IPS-18a (cell line): ENCODE results near the gene ARL13A.
"Not testable (repeated sequence)": the region's sequence is repeated elsewhere in the genome, so short reads cannot be mapped to it uniquely, and the experiment has no call there.

Experiments used
- H3K27ac ChIP-seq: one replicate; pipeline ENCODE4 v1.5.1; 2013; ENCODE audit warnings: low read length
- H3K27me3 ChIP-seq: one replicate; pipeline ENCODE4 v1.6.1; 2013; ENCODE audit warnings: mild to moderate bottlenecking, low read length; ENCODE audit not compliant: control insufficient read depth, insufficient read depth
- H3K36me3 ChIP-seq: one replicate; pipeline ENCODE4 v1.6.1; 2013; ENCODE audit warnings: low read depth, low read length; ENCODE audit not compliant: control insufficient read depth
- H3K4me1 ChIP-seq: one replicate; pipeline ENCODE4 v1.6.1; 2013; ENCODE audit warnings: low read depth, low read length; ENCODE audit not compliant: control insufficient read depth
- H3K4me3 ChIP-seq: one replicate; pipeline ENCODE4 v1.5.1; 2013; ENCODE audit warnings: low read length
- H3K9ac ChIP-seq: one replicate; pipeline ENCODE4 v1.6.1; 2013; ENCODE audit warnings: mild to moderate bottlenecking, low read length, moderate library complexity
- H3K9me3 ChIP-seq: one replicate; pipeline ENCODE4 v1.6.1; 2013; ENCODE audit warnings: low read depth, low read length; ENCODE audit not compliant: control insufficient read depth

ARL13A gene

GRCh38 chrX:100962811-100963210 lies 6.7 kb upstream of the ARL13A start:
- H3K4me3 ChIP-seq: no peak overlapping the region
- no peaks in the 10 kb centered on the region for H3K4me1 ChIP-seq
- no peak overlapping the region for H3K9ac ChIP-seq
- no peaks in the 10 kb centered on the region for H3K27me3 ChIP-seq
- no peaks in the 10 kb centered on the region for H3K9me3 ChIP-seq
- no peaks in the 10 kb centered on the region for H3K36me3 ChIP-seq
- H3K27ac ChIP-seq: no peak overlapping the region

GRCh38 chrX:100964362-100964761 lies 5.1 kb upstream of the ARL13A start:
- no peaks in the 10 kb centered on the region for H3K4me1 ChIP-seq
- no peaks in the 10 kb centered on the region for H3K36me3 ChIP-seq
- no peaks in the 10 kb centered on the region for H3K9me3 ChIP-seq
- no peaks in the 10 kb centered on the region for H3K27me3 ChIP-seq
- H3K9ac ChIP-seq: no peak overlapping the region
- H3K27ac ChIP-seq: no peak overlapping the region
- no peak overlapping the region for H3K4me3 ChIP-seq

GRCh38 chrX:100969936-100970335 lies 428 bp downstream of the ARL13A start:
- no peaks in the 10 kb centered on the region for H3K4me1 ChIP-seq
- H3K9ac ChIP-seq: no peak overlapping the region
- no peaks in the 10 kb centered on the region for H3K27me3 ChIP-seq
- H3K36me3 ChIP-seq: no peaks in the 10 kb centered on the region
- H3K27ac ChIP-seq: no peak overlapping the region
- peaks cover 3% of the 10 kb centered on the region for H3K9me3 ChIP-seq
- H3K4me3 ChIP-seq: no peak overlapping the region

GRCh38 chrX:100973411-100973810 lies 3.9 kb downstream of the ARL13A start:
- Histone ChIP-seq H3K4me3 (no peak overlapping the region), H3K9ac (no peak overlapping the region), H3K4me1 (no peaks in the 10 kb centered on the region), H3K9me3 (peaks cover 3% of the 10 kb centered on the region), H3K27ac (no peak overlapping the region), H3K27me3 (no peaks in the 10 kb centered on the region), H3K36me3 (no peaks in the 10 kb centered on the region)

GRCh38 chrX:100975212-100975611 lies 5.7 kb downstream of the ARL13A start:
- no peaks in the 10 kb centered on the region for H3K36me3 ChIP-seq

GRCh38 chrX:100976211-100976610 lies 6.7 kb downstream of the ARL13A start:
- H3K9me3 ChIP-seq: peaks cover 3% of the 10 kb centered on the region
- no peak overlapping the region for H3K9ac ChIP-seq
- no peak overlapping the region for H3K4me3 ChIP-seq
- no peaks in the 10 kb centered on the region for H3K4me1 ChIP-seq
- no peak overlapping the region for H3K27ac ChIP-seq
- no peaks in the 10 kb centered on the region for H3K36me3 ChIP-seq
- no peaks in the 10 kb centered on the region for H3K27me3 ChIP-seq

More at GRCh38 chrX:100975212-100975611, 5.7 kb downstream of the ARL13A start:
- Histone ChIP-seq H3K9me3 (peaks cover 3% of the 10 kb centered on the region), H3K4me1 (no peaks in the 10 kb centered on the region), H3K9ac (no peak overlapping the region), H3K27me3 (no peaks in the 10 kb centered on the region), H3K27ac (no peak overlapping the region), H3K4me3 (no peak overlapping the region)

GRCh38 chrX:100979881-100980607 lies 10.5 kb downstream of the ARL13A start:
- Histone ChIP-seq H3K4me1 (no peaks in the 10 kb centered on the region), H3K27ac (no peak overlapping the region), H3K27me3 (no peaks in the 10 kb centered on the region), H3K4me3 (no peak overlapping the region), H3K9ac (no peak overlapping the region), H3K36me3 (no peaks in the 10 kb centered on the region), H3K9me3 (no peaks in the 10 kb centered on the region)

- Histone ChIP-seq H3K9ac (no peak overlapping the region), H3K9me3 (no peaks in the 10 kb centered on the region), H3K4me3 (no peak overlapping the region), H3K27me3 (no peaks in the 10 kb centered on the region), H3K27ac (no peak overlapping the region), H3K4me1 (no peaks in the 10 kb centered on the region), H3K36me3 (no peaks in the 10 kb centered on the region)
Measured at GRCh38 chrX:100980608-100981497, 11.3 kb downstream of the ARL13A start.

- not testable (repeated sequence) for H3K27ac ChIP-seq, H3K4me3 ChIP-seq, H3K9me3 ChIP-seq, H3K36me3 ChIP-seq, H3K27me3 ChIP-seq, H3K9ac ChIP-seq, H3K4me1 ChIP-seq
Measured at GRCh38 chrX:100981498-100981845, 12.0 kb downstream of the ARL13A start.

GRCh38 chrX:100984818-100985217 lies 15.3 kb downstream of the ARL13A start:
- Histone ChIP-seq H3K36me3 (no peaks in the 10 kb centered on the region), H3K9ac (no peak overlapping the region), H3K27me3 (no peaks in the 10 kb centered on the region), H3K4me3 (no peak overlapping the region), H3K27ac (no peak overlapping the region), H3K4me1 (no peaks in the 10 kb centered on the region), H3K9me3 (no peaks in the 10 kb centered on the region)

- no peaks in the 10 kb centered on the region for H3K36me3 ChIP-seq
- no peak overlapping the region for H3K9ac ChIP-seq
- H3K27me3 ChIP-seq: no peaks in the 10 kb centered on the region
- no peaks in the 10 kb centered on the region for H3K9me3 ChIP-seq
- no peaks in the 10 kb centered on the region for H3K4me1 ChIP-seq
- H3K27ac ChIP-seq: no peak overlapping the region
- H3K4me3 ChIP-seq: no peak overlapping the region
Measured at GRCh38 chrX:100990139-100990538, 20.6 kb downstream of the ARL13A start.
